Skeletal muscle cell (primary cell): ENCODE data around the gene FAM13A.

Source experiments
- DNase-seq: peaks from one replicate; pipeline ENCODE4 v3.0.0-alpha.2; 2010; ENCODE audit warnings: low read depth
- H3K4me3 ChIP-seq: 2 replicates; pipeline ENCODE4 v1.5.1; 2011; ENCODE audit warnings: low read depth, mild to moderate bottlenecking, control low read depth, low read length, moderate library complexity

The FAM13A gene

DNA sequence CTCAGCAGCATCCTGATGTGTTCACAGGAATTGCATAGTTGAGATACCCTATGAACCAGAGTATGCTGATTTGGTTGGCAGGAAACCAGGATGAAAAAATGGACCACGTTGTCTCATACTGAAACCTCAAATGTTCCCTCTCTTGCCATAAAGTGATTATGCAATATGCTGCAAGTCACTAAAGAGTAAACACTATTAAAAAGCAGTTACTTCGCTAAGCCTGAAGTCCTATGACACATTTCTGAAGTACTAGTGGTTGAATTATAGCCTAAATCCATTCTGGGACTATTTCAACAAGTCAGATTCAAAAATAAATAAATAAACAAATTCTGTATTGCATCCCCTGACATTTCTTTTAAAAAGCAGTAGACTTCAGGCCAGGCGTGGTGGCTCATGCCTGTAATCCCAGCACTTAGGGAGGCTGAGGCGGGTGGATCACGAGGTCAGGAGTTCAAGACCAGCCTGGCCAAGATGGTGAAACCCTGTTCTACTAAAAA, 253.3 kb downstream of the FAM13A start:
- peak; percentile 95 for DNase-seq
- no peak overlapping the region for H3K4me3 ChIP-seq

DNA sequence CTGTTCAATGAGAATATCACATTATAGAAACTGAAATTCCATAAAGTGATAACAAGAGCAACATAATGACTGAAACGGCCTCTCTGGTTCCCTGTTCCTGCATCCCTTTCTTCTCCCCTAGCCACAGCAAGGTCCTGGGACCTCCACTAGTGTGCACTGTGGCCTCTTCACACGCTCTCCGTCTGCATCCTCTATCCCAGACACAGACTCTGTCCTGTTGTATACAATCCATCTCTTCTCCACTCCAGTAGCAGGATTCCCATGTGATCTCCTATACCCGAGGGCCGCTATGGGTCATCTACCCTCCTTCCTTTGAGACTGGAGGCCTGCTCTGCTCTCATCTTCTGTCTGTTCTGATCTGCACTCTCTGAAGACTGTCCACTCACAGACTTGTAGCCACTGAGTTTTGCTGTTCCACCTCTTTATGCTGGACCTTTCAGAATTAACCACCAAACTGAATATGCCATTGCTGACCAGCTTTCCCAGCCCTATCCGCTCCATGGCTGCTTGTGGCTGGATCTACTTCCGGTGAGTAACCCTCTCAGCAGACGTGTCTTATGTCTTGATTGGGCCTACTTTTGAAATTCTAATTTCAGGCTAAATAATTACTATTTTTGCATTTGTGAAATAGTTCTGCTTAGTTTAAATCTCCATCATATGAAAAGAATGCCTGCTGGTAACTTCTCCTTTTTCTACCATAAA, 254.2 kb downstream of the FAM13A start:
- no peak for DNase-seq

DNA sequence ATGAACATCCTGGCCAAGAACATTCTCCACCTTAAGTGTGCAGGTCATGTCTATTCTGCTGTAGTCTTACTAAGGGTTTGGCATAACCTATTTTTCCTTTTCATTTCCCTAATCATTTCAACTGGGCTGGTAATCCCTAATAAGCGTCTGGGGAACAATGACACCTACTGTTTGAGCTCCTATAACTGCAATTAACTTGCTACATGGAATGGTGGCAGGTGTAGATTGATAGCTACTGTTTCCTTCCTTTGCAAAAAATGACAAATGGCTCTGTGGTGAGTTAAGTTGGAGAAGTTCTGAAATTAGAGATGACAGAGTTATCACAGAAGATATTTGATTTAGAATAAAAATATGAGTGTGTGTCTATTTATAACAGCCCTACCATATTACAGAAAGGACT, 254.8 kb downstream of the FAM13A start:
- H3K4me3 ChIP-seq, result no peak overlapping the region
- DNase-seq, result no peak

More for the DNA sequence above, 254.2 kb downstream of the FAM13A start:
- no peak overlapping the region for H3K4me3 ChIP-seq

DNA sequence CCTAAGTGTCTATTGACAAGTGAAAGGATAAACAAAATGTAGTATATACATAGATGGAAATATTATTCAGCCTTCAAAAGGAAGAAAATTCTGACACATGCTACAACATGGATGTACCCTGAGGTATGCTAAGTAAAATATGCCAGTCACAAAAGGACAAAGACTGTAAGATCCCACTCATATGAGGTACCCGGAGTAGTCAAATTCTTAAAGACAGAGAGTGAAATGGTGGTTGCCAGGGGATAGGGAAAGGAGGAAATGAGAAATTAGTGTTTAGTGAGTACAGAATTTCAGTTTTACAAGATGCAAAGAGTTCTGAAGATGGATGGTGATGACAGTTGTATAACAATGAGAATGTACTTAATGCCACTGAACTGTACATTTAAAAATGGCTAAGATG, 257.1 kb downstream of the FAM13A start:
- H3K4me3 ChIP-seq, result no peak overlapping the region
- DNase-seq, result no peak

DNA sequence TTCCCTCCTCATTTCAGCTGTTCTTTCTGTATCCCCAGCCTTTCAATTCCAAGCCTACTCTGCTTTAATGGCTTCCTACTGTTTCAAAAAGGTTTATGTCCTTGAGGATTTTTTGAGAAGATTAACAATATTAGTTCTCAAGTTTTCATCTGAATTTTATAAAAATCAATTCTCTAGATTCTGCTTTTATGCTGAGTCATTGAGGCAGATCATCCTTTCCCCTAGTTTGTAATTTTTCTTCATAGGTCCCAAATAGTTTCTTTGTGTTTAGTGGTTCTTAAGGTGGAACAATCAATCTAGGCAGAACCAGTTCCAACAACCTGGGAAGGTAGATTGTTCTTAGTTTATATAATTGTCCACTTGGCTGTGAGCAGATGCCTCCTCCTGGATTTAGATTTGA, 259.3 kb downstream of the FAM13A start:
- no peak for DNase-seq
- H3K4me3 ChIP-seq, result no peak overlapping the region

DNA sequence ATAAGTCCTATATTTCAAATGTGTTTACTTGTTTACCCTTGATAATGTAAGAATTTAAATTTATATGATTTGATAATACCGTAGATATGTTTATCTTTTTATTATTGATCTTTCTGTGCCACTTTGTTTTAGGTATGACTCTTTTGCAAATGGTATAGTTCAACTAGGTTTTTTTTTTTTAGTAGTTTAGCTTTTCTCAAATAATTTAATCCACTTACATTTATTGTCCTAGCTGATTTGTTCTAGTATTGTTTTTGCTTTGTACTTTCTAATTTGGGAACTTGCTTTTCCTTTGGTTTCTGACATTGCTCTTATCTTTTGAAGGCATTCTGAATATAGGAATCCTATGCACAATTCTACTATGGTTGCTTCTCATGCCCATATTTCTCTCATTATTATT, 260.4 kb downstream of the FAM13A start:
- DNase-seq, result no peak
- H3K4me3 ChIP-seq, result no peak overlapping the region

DNA sequence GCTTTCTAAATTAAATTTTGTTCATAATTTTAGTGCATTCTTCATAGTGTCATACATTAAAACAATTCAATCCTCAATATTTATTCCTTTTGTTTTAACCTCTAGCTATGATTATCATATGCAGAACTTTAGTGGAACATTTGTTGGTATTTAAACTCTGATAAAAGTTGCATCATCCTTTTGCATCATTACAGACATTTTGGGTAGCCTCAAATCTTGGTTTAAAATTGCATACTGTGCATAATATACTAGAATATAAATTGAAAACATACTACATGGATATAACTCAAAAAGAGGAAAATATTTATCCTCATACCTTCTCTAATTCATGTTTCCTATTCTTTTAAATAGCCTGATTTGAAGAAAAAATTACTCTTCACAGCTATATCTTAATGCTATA, 262.0 kb downstream of the FAM13A start:
- no peak for DNase-seq

DNA sequence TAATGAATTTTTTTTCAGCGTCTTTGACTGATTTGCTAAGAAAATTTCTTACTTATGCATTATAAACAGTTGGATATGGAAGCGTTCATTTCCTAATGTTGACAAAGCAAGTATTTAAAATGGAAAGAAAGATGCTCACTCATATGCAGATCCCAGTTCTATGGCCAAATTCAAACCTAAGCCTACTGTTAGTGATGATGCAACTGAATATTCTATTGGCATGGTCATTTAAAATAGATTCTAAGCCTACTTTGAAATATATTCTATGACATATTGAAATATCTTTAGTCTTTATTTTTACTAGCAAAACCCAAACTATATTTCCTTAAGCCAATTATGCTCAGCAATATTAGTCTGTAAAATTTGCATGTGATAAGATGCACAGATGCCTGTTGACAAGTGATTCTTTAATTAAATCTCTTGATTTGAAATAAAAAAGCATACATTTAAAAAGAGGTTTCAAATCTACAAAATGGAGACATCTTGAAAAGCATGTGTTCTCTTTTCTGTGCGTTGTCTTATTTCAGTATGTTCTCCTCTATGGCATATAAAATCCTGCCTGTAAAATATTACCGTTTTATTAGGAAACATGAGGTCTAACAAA, 262.8 kb downstream of the FAM13A start:
- DNase-seq, result no peak
- no peak overlapping the region for H3K4me3 ChIP-seq

More for the DNA sequence above, 262.0 kb downstream of the FAM13A start:
- no peak overlapping the region for H3K4me3 ChIP-seq

DNA sequence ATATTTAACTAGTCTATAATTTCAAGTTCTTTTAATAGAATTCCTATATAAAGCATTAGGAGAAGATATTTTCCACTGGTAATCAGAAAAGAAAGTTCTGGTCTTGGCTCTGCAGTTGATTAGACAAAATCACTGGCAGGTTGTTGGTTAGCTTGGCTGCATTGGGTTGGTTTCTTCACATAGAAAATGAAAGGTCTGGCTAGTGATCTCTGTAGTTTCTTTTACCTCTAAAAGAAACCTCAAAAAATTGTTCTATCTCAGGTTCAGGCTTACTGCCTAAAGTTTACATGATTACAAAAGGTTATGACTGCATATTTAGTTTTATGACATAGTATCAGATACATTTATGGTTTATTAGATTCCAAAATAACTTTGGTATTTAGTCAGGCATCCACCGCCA, 263.5 kb downstream of the FAM13A start:
- DNase-seq, result no peak
- H3K4me3 ChIP-seq, result no peak overlapping the region

DNA sequence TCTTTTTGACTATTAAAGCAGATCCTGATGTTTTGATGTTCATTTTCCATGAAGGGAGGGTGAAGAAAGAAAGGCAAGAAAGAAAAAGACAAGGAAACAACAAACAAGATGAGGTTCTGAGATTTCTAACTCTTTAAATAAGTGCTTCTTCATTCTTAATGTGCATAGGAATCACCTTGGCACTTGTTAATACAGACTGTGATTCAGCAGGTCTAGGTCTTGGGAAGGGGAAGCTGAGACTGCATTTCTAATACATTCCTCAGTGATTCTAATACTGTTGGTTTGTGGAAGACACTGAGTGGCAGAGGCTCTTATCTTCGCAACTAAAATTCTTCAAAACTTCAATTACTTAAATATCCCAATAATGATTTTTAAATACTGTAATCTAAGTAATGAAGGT, 264.2 kb downstream of the FAM13A start:
- H3K4me3 ChIP-seq, result no peak overlapping the region
- DNase-seq, result peak; percentile 20

DNA sequence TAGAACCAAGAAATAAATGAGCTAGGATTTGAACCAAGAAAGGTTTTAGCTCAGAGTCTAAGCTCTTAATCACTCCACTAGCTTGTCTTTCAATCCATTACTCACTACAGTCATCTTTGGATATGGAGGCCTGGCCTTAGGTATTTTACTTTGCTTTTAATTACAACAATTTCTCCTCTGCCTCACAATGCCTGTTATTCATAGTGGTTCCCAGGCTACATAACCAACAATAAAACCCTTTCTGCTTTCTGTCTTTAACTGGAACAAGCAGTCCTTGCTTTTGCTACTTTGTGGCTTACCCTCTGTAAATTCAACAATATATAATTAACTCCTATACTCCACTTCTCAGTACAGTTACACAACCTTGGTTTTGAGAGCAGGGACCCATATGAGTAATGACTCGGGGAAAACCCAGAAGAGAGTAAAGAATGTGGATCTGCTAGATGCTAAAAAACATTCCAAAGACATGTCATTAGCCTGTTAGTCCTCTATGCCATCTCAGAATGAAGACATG, 264.7 kb downstream of the FAM13A start:
- no peak overlapping the region for H3K4me3 ChIP-seq
- DNase-seq, result peak; percentile 90

DNA sequence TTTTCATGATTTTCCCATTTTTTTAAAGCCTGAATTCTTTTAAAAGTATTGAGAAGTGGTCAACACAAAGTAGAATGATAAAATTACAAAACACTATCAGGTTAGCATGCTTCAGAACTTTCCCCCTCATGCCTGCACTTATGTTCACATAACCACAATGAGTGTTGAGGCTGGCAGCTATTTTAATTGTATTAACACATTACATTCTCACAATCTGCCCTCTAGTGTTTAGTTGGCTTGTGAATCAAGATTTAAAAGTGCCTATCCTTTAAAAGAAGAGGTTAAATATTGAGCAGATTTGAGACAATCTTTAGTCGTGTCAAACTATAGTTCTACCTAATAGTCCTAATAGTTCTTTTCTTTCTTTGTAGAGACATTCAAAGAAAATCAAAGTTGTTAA, 265.7 kb downstream of the FAM13A start:
- H3K4me3 ChIP-seq, result no peak overlapping the region
- DNase-seq, result peak; percentile 13

DNA sequence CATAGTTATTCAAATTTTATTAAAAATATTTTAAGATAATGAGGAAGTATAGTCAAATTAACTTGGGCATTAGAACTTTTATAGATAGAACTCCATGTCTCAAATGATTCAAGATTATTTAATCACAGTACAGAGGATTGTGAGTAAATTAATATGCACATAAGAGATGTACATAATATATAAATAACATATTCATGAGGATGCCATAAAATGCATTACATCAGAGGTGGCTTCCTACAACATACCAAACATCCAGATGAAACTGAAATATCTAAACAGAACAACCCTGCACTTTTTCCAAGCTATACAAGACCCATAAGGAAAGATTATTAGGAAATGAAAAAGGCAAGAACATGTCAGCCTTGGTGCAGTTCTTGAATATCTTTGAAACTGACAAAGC, 268.1 kb downstream of the FAM13A start:
- no peak for DNase-seq

DNA sequence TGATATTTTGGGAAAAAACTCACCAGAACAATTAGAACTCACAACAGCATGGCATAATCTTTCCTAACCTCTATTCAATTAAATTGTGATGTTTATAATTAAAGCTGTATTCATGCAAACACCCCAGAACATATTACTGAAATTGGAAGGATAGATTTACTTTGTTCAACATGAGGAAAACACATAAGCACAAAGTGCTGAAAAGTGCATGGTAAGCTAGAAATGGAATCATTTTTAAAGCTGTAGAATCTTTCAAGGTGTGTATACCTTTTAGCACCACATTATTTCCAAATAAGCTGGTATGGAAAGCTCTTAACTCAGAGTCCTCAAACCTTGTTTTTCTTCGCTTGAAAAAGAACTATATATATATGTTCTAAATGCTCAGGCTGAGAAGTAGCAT, 268.6 kb downstream of the FAM13A start:
- no peak overlapping the region for H3K4me3 ChIP-seq
- DNase-seq, result no peak

More for the DNA sequence above, 268.1 kb downstream of the FAM13A start:
- H3K4me3 ChIP-seq, result no peak overlapping the region

DNA sequence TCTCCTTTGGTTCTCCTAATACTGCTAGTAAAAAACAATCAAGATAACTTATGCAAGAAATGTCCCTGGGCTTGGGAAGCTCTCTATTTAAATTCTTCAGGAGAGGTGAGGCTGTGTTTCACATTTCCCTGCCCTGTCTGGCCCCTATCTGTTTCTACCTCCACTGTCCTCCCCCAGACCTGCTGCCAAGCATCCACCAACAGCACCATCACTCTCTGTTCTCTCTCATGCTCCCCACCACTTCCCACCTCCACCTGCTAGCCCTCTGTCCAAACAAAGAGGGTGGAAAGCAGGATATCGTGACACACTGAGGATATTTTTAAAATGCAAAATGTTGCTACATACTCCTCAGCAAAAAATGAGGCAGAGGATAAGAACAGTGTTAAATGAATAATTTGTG, 271.0 kb downstream of the FAM13A start:
- no peak overlapping the region for H3K4me3 ChIP-seq
- DNase-seq, result no peak

DNA sequence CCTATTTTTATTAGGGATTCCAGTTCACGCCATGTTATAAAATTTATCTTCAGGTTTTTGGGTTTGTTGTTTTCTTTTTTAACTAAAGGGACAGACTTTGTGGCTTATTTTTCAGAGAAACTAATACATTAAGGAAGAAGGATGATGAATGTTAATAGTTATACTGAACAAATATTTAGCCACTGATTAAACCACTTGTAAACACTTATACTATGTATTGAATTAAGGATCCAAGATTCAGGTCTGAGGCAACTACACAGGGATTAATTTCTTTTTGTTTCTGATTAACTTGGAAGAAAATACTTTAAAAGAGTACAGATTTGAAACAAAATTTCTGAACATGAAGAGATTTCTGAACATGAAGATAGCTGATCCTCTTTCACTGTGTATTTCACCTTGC, 276.6 kb downstream of the FAM13A start:
- no peak for DNase-seq
- H3K4me3 ChIP-seq, result no peak overlapping the region

DNA sequence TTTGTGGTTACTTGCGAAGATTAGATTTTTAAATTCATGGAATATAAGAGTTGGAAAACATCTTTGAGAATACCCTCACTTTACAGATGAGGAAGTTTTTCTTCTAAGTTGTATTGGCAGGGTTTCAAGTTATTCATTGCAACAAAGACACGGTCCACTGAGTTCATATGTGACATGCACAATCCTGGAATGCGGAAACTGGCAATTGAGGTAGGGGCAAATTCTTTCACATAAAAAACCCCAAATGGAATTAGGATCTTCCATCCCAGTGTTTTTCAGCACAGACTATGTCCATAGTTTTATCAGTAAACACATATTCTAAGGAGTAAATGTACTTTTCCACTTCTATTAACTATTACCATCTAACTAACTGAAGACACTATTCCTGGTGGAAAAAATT, 277.6 kb downstream of the FAM13A start:
- no peak overlapping the region for H3K4me3 ChIP-seq
- no peak for DNase-seq

DNA sequence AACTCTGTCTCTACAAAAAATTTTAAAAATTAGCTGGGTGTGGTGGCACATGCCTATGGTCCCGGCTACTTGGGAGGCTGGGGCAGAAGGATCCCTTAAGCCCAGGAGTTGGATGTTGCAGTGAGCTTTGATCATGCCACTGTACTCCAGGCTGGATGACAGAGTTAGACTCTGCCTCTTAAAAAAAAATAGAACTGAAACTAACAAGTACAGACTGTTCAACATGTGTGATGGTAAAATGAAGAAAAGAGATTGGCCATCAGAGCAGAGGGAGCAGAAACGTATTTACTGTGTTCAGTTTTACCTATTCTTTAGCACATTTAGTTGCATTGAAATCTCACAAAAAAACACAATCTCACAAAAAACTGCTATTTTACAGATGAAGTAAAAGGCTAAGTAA, 281.5 kb downstream of the FAM13A start:
- DNase-seq, result no peak
- no peak overlapping the region for H3K4me3 ChIP-seq

DNA sequence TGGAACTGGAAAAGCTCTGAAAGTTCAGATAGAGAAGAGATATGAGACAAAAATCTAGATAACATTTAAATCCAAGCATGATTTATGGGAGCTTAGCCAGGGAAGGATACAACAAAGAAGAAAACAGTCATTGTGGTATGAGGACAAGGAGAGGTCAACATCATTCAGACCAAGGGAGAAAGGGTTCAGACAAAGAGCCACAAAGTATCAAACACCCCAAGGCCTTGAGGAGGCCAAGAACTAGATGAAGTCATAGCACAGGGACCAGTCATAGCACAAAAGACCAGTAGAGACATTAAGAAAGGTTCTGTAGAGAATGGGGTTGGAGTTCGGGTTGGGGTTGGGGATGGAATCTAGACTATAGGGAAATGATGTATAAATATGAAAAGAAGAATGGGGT, 282.0 kb downstream of the FAM13A start:
- no peak overlapping the region for H3K4me3 ChIP-seq

DNA sequence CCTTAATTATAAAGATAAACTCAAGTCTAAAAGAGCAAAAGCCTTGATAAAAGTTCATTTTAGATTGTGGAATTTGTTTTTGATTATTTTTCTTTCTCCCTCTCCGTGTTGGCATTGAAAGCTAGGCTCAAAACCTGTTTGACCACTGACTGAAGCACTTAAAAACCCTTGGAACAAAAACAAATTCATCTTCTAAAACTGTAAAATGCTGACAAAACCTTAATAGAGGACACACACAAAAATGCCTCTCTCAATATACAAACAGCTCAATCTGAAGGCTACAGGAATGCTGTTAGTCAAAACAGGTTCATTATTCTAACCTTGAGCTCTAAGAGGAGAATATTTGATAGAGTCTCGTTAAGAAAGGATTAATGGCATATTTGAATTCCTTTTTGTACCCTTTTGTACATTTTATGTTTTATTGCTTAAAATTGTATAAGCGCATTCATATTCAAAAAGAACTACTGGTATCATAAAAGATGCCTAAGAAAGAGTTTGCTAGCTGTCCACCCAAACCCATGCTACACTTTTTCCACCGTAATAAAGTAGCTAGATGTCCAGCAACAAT, 285.0 kb downstream of the FAM13A start:
- no peak overlapping the region for H3K4me3 ChIP-seq
- no peak for DNase-seq

More for the DNA sequence above, 282.0 kb downstream of the FAM13A start:
- DNase-seq, result no peak

DNA sequence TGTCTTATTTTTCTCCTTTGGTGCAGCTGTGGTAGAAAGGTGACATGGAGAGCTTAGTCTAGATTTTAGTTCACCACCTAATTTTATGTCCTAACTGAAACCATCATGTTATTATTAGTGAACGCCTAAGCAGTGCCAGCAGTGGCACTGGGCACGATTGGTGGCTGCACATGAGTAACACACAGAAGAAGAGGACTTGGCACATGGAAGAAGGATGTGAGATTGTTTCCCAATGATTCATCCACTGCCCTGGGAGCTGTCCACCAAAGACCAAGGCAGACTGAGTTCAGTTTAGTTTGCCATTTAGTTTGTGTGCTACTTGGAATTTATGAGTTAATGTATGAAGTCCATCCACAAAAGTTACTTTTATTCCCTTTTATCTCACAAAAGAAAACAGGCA, 291.3 kb downstream of the FAM13A start:
- no peak overlapping the region for H3K4me3 ChIP-seq
- DNase-seq, result peak; percentile 43
